ENCODE results near the gene NCR1.
"Not testable (repeated sequence)": the region's sequence is repeated elsewhere in the genome, so short reads cannot be mapped to it uniquely, and the experiment has no call there.

The NCR1 gene

DNA sequence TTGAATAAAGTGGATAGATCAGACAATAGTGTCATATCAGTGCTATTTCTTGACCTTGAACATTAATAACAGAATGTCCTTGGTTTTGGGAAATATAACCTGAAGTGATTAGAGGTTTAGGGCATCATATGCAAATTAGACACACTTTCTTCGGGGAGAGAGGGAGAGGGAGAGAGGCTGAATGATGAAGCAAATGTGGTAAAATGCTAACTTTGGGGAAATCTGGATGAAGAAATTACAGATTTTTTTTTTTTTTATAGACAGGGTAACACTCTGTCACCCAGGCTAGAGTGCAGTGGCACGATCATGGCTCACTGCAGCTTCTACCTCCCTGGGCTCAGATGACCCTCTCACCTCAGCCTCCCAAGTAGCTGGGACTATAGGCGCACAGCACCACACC lies 3.9 kb upstream of the NCR1 start:
- no peak overlapping the region for H3K4me3 ChIP-seq (ENCODE audit: low read length)
- TF ChIP-seq, protein P1, sequence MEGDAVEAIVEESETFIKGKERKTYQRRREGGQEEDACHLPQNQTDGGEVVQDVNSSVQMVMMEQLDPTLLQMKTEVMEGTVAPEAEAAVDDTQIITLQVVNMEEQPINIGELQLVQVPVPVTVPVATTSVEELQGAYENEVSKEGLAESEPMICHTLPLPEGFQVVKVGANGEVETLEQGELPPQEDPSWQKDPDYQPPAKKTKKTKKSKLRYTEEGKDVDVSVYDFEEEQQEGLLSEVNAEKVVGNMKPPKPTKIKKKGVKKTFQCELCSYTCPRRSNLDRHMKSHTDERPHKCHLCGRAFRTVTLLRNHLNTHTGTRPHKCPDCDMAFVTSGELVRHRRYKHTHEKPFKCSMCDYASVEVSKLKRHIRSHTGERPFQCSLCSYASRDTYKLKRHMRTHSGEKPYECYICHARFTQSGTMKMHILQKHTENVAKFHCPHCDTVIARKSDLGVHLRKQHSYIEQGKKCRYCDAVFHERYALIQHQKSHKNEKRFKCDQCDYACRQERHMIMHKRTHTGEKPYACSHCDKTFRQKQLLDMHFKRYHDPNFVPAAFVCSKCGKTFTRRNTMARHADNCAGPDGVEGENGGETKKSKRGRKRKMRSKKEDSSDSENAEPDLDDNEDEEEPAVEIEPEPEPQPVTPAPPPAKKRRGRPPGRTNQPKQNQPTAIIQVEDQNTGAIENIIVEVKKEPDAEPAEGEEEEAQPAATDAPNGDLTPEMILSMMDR (IDR thresholded peaks at IDR 0.05; ENCODE audit: insufficient read depth, low read depth, low read length, missing control alignments) = no peak
- DNase-seq (ENCODE audit: low read depth) = no peak

DNA sequence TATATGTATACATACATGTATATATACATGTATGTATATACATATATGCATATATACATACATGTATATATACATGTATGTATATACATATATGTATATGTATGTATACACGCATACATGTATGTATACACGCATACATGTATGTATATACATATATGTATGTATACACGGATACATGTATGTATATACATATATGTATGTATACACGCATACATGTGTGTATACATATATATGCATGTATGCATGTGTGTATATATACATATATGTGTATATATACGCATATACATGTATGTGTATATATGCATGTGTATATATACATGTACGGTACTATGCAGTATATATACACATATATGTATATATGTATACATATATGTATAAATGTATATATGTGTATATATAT lies 2.6 kb upstream of the NCR1 start:
- H3K4me3 ChIP-seq (ENCODE audit: low read length) = no peak overlapping the region

DNA sequence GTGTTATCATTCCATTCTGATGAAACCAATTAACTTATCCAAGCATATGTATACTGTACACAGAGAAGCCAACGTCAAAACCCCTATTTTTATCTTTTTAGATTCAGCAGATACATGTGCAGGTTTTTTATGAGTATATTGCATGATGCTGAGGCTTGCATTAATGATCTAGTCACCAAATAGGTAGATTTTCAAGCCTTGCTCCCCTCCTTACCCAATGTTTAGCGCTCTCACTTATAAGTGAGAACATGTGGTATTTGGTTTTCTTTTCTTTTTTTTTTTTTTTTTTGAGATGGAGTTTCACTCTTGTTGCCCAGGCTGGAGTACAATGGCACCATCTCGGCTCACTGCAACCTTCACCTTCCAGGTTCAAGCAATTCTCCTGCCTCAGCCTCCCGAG lies 1.7 kb upstream of the NCR1 start:
- not testable (repeated sequence) for DNase-seq (ENCODE audit: low read depth); H3K4me3 ChIP-seq (ENCODE audit: low read length)

More for the DNA sequence above, 2.6 kb upstream of the NCR1 start:
- TF ChIP-seq, protein P1 (IDR thresholded peaks at IDR 0.05; ENCODE audit: insufficient read depth, low read depth, low read length, missing control alignments) = no peak
- no peak for DNase-seq (ENCODE audit: low read depth)

DNA sequence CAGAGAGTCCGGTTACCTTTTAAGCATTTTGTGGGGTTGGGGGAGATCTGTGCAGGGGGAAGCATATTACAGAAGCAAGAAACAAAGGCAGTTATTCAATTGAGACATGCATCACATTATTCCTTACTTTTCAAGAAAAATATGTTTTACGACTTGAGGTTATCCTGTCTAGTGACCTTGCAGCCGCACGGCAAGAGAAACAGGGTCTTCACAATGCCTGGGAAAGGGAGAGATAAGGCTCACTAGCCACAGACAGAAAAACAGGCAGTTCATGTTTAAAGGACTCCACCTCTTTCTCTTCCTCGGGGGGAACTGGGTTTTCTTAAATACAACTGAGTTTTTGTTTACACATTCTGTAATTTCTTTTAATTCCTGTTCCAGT lies 536 bp upstream of the NCR1 start:
- TF ChIP-seq, protein P1 (IDR thresholded peaks at IDR 0.05; ENCODE audit: insufficient read depth, low read depth, low read length, missing control alignments) = no peak

DNA sequence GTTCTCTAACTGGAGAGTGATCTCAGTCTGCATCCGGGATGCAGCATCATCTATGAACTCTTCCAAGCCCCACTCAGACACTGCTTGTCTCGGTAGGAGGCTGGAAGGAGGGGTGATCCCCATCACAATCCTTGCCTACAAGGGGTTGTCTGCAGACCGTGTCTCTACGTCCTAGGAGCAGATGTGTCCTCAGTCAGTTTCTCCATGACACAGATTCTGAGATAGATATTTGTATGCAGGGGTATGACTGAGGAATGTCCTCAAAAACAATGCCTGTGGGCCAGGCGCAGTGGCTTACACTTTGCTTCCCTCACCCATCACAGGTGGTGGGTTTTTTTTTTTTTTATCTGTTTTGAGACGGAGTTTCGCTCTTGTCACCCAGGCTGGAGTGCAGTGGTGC lies 871 bp downstream of the NCR1 start:
- no peak overlapping the region for H3K4me3 ChIP-seq (ENCODE audit: low read length)
- TF ChIP-seq, protein P1 (IDR thresholded peaks at IDR 0.05; ENCODE audit: insufficient read depth, low read depth, low read length, missing control alignments) = no peak
- DNase-seq (ENCODE audit: low read depth) = no peak

More for the DNA sequence above, 536 bp upstream of the NCR1 start:
- no peak for DNase-seq (ENCODE audit: low read depth)
- no peak overlapping the region for H3K4me3 ChIP-seq (ENCODE audit: low read length)

DNA sequence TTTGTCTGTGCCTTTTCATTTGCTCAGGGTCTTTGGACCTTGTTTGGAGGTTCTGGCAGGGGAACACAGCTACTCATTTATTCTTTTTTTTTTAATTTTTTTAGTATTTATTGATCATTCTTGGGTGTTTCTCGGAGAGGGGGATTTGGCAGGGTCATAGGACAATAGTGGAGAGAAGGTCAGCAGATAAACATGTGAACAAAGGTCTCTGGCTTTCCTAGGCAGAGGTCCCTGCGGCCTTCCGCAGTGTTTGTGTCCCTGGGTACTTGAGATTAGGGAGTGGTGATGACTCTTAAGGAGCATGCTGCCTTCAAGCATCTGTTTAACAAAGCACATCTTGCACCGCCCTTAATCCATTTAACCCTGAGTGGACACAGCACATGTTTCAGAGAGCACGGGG lies 2.0 kb downstream of the NCR1 start:
- DNase-seq (ENCODE audit: low read depth); H3K4me3 ChIP-seq (ENCODE audit: low read length): not testable (repeated sequence)

DNA sequence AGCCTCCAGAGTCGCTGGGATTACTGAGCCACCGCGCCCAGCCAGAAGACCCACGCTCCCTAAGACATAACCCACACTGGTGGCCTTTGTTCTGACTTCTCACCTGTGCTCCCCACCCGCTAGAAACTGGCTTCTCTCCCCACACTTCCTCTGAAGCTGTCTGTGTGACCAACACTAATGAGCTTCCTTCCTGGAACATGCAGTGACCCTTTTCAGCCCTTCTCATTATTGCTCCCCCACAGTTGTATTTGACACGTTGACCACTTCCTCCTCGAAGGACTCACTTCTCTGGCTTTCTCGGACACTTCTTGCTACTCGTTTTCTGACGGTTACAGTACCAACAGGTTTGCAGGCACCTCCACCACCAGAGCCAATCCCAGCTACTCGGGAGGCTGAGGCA lies 10.9 kb downstream of the NCR1 start:
- no peak overlapping the region for H3K4me3 ChIP-seq (ENCODE audit: low read length)
- DNase-seq (ENCODE audit: low read depth) = no peak

DNA sequence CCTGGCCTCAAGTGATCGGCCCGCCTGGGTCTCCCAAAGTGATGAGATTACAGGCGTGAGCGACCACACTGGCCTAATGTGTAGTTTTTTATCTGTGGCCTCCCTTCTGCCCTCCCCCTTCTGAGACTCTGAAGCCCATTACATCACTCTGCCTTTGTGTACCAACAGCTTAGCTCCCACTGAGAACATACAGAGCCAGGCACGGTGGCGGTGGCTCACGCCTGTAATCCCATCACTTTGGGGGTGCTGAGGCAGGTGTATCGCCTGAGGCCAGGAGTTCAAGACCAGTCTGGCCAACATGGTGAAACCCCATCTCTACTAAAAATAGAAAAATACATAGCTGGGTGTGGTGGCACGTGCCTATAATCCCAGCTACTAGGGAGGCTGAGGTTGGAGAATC lies 12.6 kb downstream of the NCR1 start:
- TF ChIP-seq, protein P1 (IDR thresholded peaks at IDR 0.05; ENCODE audit: insufficient read depth, low read depth, low read length, missing control alignments) = no peak
- no peak for DNase-seq (ENCODE audit: low read depth)

More for the DNA sequence above, 10.9 kb downstream of the NCR1 start:
- TF ChIP-seq, protein P1 (IDR thresholded peaks at IDR 0.05; ENCODE audit: insufficient read depth, low read depth, low read length, missing control alignments) = no peak

DNA sequence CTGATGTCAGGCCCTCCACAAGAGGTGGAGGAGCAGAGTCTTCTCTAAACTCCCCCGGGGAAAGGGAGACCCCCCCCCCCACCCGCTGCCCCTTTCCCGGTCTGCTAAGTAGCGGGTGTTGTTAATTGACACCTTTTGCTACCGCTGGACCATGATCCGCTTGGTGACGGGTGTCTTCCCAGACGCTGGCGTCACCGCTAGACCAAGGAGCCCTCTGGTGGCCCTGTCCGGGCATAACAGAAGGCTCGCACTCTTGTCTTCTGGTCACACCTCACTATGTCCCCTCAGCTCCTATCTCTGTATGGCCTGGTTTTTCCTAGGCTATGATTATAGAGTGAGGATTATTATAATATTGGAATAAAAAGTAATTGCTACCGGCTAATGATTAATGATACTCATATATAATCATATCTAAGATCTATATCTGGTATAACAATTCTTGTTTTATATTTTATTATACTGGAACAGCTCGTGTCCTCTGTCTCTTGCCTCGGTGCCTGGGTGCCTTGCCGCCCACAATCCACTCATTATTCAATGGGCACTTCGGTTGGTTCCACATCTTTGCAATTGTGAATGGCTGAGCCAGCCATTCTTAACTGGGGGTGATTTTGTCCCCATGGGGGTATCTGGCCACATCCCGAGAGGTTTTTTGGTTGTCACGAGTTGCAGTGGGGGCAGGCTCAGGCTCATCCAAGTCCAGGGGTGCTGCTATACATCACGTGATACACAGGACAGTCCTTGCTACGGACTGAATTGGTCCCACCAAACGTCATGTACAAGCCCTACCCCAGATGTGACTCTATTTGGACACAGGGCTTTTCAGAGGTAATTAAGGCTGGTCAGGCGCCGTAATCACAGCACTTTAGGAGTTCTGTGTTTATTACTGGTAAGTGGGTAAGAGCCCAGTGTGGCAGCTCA lies 14.0 kb downstream of the NCR1 start:
- H3K4me3 ChIP-seq (ENCODE audit: low read length); DNase-seq (ENCODE audit: low read depth): not testable (repeated sequence)

More for the DNA sequence above, 12.6 kb downstream of the NCR1 start:
- H3K4me3 ChIP-seq (ENCODE audit: low read length) = no peak overlapping the region
